ENCODE data around the gene CD1E. TPM values are rescaled to one million over a fixed set of nuclear protein-coding genes. Genes with fewer than 3 reads are reported as not detected.

Gene CD1E
- total RNA-seq, 1 experiment from 2014 or later: not detected

DNA sequence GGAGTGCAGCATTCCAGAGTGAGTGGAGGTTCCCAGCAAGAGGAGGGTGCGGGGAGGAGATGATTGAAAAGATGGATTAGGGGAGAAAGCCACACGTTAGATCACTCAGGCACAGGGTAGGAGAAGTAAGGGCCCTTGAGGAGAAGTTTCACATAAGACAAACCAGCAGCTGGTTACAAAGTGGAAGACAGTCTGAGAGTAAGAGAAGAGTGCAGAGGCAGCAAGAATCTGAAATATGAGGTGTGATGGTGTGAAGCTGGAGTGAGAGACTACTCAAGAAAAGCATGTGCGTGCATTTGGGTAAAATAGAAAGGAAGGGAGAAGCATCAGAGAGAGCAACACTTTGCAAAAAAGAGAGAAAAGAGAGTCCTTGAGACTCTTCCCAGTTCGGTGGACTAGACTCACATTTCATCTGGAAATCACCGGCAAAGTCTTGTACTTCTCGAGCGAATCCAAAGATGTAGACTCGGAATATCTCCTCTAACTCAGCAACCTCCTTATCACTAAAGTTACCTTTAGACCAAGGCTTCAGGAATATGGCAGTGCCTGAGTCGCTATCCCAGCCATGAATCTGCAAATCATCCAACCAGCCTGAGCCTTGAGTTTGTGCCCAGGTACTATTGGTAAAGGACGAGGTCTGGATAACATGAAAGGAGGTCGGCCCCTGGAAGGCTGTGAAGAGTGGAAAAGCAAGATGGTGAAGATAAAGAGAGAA, 23.1 kb upstream of the CD1E start:
- Histone ChIP-seq H3K27me3 (ENCODE audit: low read length) (peaks cover 20% of the 10 kb centered on the region), H3K4me3 (ENCODE audit: low read length) (no peak overlapping the region), H3K4me2 (ENCODE audit: low read length) (no peak overlapping the region), H3K9me2 (replicated peaks; ENCODE audit: low read length) (no peaks in the 10 kb centered on the region), H3K9ac (ENCODE audit: low read length) (no peak overlapping the region), H2AFZ (ENCODE audit: low read length) (no peak overlapping the region), H3K4me1 (ENCODE audit: insufficient read depth, low read length) (no peaks in the 10 kb centered on the region), H3K36me3 (ENCODE audit: low read depth, low read length) (no peaks in the 10 kb centered on the region), H3F3A (ENCODE audit: low read length, unreplicated experiment) (no peaks in the 10 kb centered on the region), H4K20me1 (ENCODE audit: low read length) (no peaks in the 10 kb centered on the region), H3K27ac (ENCODE audit: low read length) (no peak overlapping the region), H3K9me3 (ENCODE audit: low read length) (0 out of 2 replicates have a peak, but pooled peaks cover 4% of the 10 kb centered on the region), H3K79me2 (ENCODE audit: low read length) (no peaks in the 10 kb centered on the region)
- POLR2A ChIA-PET (ENCODE audit: unreplicated experiment): no interaction called here
- DNase-seq: no peak
- CTCF ChIA-PET: interaction anchor here (1.2 kb wide), 1 partner anchor 126 kb away, joined by 5 read pairs; no protein-coding TSS in a partner anchor
- intact Hi-C loops (cut with micrococcal nuclease): no loop called here
- TF ChIP-seq EZH2 (IDR thresholded peaks at IDR 0.05; ENCODE audit: low read length, unreplicated experiment) (no peak), EZH2phosphoT487 (IDR thresholded peaks at IDR 0.05; ENCODE audit: borderline replicate concordance, low read length) (no peak)
- TF ChIP-seq, protein P1, sequence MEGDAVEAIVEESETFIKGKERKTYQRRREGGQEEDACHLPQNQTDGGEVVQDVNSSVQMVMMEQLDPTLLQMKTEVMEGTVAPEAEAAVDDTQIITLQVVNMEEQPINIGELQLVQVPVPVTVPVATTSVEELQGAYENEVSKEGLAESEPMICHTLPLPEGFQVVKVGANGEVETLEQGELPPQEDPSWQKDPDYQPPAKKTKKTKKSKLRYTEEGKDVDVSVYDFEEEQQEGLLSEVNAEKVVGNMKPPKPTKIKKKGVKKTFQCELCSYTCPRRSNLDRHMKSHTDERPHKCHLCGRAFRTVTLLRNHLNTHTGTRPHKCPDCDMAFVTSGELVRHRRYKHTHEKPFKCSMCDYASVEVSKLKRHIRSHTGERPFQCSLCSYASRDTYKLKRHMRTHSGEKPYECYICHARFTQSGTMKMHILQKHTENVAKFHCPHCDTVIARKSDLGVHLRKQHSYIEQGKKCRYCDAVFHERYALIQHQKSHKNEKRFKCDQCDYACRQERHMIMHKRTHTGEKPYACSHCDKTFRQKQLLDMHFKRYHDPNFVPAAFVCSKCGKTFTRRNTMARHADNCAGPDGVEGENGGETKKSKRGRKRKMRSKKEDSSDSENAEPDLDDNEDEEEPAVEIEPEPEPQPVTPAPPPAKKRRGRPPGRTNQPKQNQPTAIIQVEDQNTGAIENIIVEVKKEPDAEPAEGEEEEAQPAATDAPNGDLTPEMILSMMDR (conservative IDR thresholded peaks at IDR 0.05; ENCODE audit: low read depth, low read length): no peak
- no peak for ATAC-seq
- no TSS peak for BruUV-seq (replicated peaks)

DNA sequence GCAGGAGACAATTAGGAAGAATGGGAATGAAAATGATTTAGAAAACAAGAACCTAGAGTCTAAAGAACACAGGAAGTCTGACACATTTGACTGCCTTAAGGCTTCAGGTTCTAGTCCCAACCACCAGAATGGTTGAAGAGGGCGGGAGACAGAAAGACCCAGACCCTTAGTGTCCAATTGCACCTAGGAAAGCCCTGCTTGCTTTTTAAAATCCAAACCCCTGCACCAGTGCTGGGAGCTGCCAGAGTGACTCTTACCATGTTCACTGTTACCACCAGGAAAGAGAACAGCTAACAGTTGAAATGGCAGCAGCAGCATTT, 22.6 kb upstream of the CD1E start:
- Histone ChIP-seq H3K27me3 (ENCODE audit: low read length) (peaks cover 20% of the 10 kb centered on the region), H3K4me3 (ENCODE audit: low read length) (no peak overlapping the region)
- no TSS peak for BruUV-seq (replicated peaks)

More for the DNA sequence above, 22.6 kb upstream of the CD1E start:
- Histone ChIP-seq H3K79me2 (ENCODE audit: low read length) (no peaks in the 10 kb centered on the region), H4K20me1 (ENCODE audit: low read length) (no peaks in the 10 kb centered on the region), H3K9ac (ENCODE audit: low read length) (no peak overlapping the region), H2AFZ (ENCODE audit: low read length) (no peak overlapping the region), H3F3A (ENCODE audit: low read length, unreplicated experiment) (no peaks in the 10 kb centered on the region), H3K27ac (ENCODE audit: low read length) (no peak overlapping the region), H3K4me2 (ENCODE audit: low read length) (no peak overlapping the region), H3K9me2 (replicated peaks; ENCODE audit: low read length) (no peaks in the 10 kb centered on the region), H3K9me3 (ENCODE audit: low read length) (0 out of 2 replicates have a peak, but pooled peaks cover 4% of the 10 kb centered on the region), H3K4me1 (ENCODE audit: insufficient read depth, low read length) (no peaks in the 10 kb centered on the region), H3K36me3 (ENCODE audit: low read depth, low read length) (no peaks in the 10 kb centered on the region)
- ChIA-PET CTCF (no interaction called here), POLR2A (ENCODE audit: unreplicated experiment) (no interaction called here)
- intact Hi-C loops (cut with micrococcal nuclease): no loop called here
- ATAC-seq: no peak
- DNase-seq: no peak
- TF ChIP-seq, protein P1 (conservative IDR thresholded peaks at IDR 0.05; ENCODE audit: low read depth, low read length): no peak
- TF ChIP-seq EZH2phosphoT487 (IDR thresholded peaks at IDR 0.05; ENCODE audit: borderline replicate concordance, low read length): no peak
- TF ChIP-seq EZH2 (IDR thresholded peaks at IDR 0.05; ENCODE audit: low read length, unreplicated experiment): no peak

All from PC-3 (cell line).